HG03342 (cell line): Measurements from ENCODE around the gene PGGHG.
"Not testable (repeated sequence)": the region's sequence is repeated elsewhere in the genome, so short reads cannot be mapped to it uniquely, and the experiment has no call there.

Experiments used
- ATAC-seq: cut with Tn5 transposase; IDR thresholded peaks from one replicate; pipeline ENCODE4 v1.9.1; 2021; ENCODE audit warnings: mild to moderate bottlenecking, moderate library complexity; ENCODE audit not compliant: unreplicated experiment

Gene PGGHG

DNA sequence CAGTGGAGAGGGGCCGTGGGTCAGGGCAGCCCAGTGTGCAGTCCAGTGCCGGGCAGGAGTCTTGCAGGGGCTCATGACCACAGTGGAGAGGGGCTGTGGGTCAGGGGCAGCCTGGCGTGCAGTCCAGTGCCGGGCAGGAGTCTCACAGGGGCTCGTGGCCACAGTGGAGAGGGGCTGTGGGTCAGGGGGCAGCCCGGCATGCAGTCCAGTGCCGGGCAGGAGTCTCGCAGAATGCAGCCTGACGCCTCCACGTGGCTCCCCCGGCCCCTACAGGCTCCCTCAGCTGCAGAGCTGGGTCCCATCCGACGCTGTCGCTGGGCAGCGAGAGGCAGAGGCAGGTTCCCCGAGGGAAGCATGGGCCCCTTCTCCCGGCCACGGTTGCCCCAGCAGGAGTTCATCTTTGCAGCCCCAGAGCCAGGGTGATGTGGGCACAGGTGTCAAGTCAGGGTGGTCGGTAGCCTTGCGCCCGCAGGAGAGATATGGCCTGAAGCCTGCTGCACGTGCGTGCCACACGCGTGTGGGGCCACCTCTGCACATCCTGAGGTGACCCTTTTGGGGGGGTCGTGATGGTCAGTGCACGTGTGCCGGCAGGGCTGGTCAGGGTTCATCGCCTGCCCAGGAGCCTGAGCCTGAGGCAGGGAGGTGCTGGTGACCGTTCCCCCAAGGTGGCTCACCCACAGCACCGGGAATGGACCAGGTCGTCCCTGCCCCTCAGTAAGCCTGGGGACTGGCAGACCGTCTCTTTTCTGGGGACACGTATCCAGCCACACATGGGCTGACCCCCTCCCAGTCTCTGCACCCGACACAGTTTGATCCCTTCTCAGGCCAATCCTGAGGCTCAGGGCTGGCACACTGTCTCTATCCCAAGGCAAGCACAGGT is 7.5 kb downstream of the PGGHG start:
- ATAC-seq: no peak

DNA sequence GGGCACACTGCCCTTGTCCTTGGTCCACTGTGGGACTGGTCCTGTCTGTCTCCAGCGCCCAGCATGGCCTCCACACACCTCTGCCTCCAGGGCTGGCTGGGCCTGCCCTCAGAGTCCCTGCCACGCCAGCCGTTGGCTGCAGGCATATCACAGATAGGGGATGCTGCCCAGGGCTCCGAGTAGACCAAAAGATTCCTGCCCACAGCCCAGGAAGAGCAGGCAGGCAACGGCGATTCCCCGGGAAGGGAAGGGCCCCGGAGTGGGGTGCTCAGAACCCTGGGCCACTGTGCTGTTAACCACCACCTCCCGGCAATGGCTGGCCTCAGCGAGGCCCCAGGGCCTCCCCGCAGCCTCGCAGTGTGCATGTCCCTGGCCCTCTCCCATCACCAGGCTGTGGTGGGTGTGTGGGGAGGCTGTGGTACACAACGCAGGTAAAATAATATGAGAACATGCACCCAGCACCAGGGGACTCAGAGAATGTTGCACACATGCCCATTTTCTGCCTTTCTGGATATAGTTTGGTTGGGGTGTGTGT is 8.2 kb downstream of the PGGHG start:
- no peak for ATAC-seq

DNA sequence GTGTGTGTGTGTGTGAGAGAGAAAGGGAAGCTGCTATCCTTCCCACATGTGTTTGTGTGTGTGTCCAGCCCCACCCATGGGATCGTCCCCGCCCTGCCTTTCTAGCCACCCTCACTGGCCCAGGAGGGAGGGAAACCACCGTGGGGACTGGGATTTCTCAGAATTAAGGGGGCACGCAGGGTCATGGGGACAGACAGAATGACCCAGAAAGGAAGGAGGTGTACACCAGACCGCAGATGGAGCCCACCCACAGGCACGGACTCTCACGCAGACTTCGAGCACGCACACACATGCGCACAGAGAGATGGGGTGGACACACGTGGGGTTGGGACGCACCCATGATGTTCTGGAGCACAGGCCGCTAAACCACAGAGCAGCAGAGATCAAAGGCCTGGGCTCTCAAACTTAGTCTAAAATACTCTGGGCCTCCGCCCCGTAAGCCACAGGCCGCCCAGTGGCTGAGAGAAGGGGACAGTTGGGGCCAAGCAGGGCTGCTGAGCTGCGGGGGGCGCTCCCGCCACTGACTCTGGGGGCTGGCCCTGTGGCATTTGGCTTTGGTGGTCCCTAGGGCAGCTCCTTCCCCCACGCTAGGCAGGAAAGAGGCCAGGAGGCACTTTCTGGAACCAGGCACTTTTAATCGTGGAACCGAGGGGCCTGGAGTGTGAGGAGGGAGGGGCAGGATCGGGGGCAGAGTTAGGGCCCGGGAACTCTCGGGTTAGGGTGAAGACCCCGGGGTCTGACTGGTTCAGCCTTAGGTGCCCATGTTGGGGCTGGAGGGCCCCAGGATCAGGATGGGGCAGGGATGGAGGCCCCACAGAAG is 8.9 kb downstream of the PGGHG start:
- no peak for ATAC-seq

DNA sequence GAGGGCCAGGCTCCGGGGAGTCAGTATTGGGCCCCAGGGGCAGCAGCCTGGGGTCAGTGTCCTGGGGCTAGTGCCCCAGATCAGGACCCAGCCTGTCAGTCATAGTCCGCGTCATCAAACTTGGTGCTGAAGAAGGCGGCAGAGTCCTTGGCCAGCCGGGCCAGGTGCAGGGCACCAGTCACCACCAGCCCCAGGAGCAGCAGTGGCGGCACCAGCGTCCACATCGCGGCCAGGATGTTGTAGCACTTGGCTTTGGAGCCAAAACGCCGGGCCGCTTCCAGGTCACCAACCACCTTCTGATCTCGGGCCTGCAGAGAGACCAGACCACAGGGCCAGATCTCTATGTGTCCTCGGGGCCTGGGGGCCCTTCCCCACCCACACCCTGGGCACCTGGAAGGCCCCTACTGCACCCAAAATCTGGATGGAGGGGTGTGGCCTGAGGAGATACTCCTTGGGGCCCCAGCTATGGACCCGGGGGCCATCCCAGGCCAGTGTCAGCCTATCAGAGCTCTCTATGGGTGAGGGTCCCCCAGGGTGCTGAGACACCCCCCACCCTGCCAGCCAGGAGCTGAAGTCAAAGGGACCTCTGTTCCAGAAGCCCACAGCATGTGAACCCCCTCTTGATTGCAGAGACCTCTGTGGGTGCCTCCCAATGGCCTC is 9.6 kb downstream of the PGGHG start:
- no peak for ATAC-seq

- no peak for ATAC-seq
These were observed 10.4 kb downstream of the PGGHG start, which contains the start of gene IFITM5 for GRCh38 chr11:299081-299891. Gene IFITM5, minus strand, starts transcription at chr11:299526. Its CDS starts 36 bp downstream, at chr11:299490.

DNA sequence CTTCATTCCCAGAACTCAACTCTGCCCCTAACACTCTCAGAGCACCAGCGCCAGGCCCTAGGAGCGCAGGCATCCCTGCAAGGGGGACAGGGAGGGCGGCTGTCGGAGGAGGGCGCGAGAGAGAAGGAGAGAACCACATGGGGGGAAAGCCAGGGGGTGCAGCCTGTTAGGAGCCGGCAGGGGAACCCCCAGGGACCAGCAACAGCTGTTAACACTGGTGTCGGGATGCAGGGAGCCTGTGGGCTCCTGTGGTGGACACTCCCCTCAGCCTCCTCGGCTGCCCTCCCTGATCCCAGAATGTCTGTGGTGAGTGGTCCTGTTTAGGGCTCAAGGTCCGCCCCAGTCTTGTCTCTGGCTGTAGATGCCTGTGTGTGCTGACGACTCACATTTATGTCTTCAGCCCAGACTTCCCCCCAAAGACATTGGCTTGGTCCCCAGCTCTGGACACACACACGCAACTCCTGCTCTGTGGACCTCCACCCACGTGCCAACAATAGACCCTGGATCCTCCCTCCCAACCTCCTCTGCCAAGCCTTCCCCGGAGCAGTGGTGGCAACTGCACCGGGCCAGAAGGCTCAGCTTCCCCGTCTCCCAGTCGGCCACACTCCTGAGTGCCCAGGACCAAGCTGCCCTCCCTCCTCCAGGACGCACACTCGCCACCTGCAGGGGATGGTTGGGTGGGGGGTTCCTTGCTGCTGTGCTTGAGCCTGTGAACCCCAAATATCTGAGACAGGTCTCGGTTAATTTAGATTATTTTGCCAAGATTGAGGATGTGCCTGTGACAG is 11.2 kb downstream of the PGGHG start:
- no peak for ATAC-seq

GRCh38 chr11:303363-303762 is 14.4 kb downstream of the PGGHG start:
- ATAC-seq: no peak

DNA sequence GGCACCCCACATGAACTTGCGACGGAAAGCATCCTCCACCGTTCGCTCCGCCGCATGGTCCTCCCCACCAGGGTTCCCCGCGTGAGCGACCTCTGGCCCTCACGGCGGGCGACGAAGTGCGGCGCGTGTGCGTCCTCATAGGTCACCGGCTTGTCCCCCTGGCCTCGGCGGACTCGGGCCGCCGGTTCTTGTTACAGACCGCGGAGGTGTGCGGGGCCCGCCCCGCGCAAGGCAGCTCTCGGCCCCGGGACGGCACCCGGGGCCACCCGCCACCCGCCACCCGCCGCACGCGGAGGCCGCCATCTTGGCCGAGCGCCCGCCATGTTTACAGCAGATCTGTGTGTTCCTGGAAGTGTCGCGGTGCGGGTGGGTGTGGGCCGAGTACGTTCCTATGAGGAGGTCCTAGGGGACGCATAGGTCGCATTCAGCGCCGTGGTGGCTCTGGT is 15.2 kb downstream of the PGGHG start:
- no peak for ATAC-seq

- ATAC-seq: no peak
These were observed 16.3 kb downstream of the PGGHG start for GRCh38 chr11:304915-305843.

- no peak for ATAC-seq
These were observed 16.9 kb downstream of the PGGHG start for GRCh38 chr11:305844-306211.

GRCh38 chr11:306645-307371 is 17.9 kb downstream of the PGGHG start:
- ATAC-seq: no peak

DNA sequence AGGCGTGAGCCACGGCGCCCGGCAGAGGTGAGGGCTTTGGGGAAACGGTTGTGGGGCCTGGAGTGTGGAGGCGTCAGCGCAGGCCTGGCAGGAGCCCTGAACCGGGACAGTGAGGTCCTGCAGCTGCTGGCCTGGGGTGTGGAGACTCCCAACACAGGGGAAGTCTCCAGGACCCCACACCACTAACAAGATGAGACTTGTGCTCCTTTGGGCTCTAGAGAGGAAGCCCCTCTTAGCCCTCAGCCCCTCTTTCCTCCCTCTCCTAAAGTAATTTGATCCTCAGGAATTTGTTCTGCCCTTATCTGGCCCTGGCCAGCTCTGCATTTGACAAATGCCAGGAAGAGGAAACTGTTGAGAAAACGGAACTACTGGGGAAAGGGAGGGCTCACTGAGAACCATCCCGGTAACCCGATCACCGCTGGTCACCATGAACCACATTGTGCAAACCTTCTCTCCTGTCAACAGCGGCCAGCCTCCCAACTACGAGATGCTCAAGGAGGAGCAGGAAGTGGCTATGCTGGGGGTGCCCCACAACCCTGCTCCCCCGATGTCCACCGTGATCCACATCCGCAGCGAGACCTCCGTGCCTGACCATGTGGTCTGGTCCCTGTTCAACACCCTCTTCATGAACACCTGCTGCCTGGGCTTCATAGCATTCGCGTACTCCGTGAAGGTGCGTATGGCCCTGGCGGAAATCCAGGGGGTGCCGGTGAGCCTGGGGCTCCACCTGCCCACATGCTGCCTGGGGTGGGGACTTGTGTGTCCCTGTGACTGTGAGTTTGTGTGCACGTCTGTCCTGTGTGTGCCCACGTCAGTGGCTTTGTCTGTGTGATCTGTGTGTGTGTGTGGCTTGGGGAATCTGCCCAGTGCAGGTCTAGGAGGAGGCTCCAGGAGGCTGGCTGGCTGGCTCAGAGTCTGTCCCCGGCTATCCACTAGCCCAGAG is 19.1 kb downstream of the PGGHG start, which contains the start of gene IFITM2:
IFITM2 (plus strand) TSS at position 51 of the 943 bp plus-strand sequence; CDS start at position 428, 377 bp downstream.
- ATAC-seq: not testable (repeated sequence)

DNA sequence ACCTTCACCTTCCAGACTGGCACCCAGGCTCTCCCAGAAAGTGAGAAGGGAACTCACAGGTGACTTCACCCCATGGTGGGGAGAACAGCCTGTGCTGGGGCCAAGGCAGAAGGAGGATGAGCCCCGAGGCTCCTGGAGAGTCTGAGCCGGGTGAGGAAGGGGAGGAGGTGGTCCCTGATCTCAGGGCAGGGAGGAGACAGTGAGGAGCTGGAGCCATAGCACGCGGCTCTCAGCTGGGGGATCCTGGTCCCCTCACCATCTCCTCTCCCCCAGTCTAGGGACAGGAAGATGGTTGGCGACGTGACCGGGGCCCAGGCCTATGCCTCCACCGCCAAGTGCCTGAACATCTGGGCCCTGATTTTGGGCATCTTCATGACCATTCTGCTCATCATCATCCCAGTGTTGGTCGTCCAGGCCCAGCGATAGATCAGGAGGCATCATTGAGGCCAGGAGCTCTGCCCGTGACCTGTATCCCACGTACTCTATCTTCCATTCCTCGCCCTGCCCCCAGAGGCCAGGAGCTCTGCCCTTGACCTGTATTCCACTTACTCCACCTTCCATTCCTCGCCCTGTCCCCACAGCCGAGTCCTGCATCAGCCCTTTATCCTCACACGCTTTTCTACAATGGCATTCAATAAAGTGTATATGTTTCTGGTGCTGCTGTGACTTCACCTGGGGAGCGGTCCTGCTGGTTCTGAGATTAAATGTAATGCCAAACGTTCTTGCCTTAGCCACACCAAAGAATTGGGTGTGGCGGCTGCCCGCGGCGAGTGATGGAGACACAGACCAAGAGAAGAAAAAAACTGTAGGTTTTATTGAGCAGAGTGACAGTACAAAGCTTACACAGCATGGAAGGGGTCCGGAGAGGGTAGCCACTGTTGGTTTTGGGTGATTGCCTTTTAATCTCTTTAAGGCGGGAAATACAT is 20.1 kb downstream of the PGGHG start:
- not testable (repeated sequence) for ATAC-seq

DNA sequence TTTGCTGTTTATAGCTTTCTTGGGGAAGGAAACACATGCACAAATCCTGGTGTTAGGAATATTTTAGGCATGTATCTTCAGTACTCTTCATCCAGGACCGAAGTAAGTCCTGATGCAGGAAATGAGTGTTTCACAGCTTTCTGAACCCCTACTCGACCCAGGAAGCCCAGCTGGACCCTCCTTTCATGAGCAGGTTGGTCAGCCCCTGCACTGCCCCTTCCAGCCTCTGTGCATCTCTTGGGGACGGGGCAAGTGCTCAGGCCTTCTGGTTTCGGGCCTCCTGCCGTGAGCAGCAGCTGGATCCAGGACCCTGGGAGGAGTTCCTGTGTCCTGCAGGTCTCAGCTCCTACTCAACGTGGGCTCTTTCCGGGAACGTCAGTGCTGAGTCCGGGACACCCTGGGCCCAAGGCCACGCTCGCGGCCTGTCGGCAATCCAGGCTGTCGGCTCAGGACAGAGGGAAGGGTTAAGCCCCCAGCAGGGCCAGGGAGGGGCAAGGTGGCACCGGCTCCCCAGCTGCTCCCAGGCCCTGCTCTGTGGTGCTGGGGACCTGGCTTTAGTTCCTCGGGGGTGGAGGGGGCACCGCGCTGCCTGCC is 21.1 kb downstream of the PGGHG start:
- not testable (repeated sequence) for ATAC-seq
